Mucosa of rectum (tissue), 2 donors: ENCODE results near the gene FAM89B.

Experiments used
- H3K27ac ChIP-seq, 2 donors: one replicate each; pipeline ENCODE4 v1.7.0; 2013; ENCODE audit warnings: inconsistent platforms in 2 of 2, low read depth in 2 of 2, low read length in 2 of 2
- H3K27me3 ChIP-seq, 2 donors: one replicate each; pipeline ENCODE4 v1.7.0; 2013; ENCODE audit warnings: low read length in 2 of 2; ENCODE audit not compliant: control insufficient read depth in 2 of 2, insufficient read depth in 2 of 2
- H3K36me3 ChIP-seq, 2 donors: one replicate each; pipeline ENCODE4 v1.7.0; 2013; ENCODE audit warnings: low read length in 2 of 2; ENCODE audit not compliant: control insufficient read depth in 2 of 2, insufficient read depth in 2 of 2
- H3K4me1 ChIP-seq, 2 donors: one replicate each; pipeline ENCODE4 v1.7.0; 2013; ENCODE audit warnings: low read length in 2 of 2, mild to moderate bottlenecking in 1 of 2; ENCODE audit not compliant: control insufficient read depth in 2 of 2, insufficient read depth in 2 of 2
- H3K4me3 ChIP-seq, 2 donors: one replicate each; pipeline ENCODE4 v1.7.0; 2013; ENCODE audit warnings: low read length in 2 of 2
- H3K9ac ChIP-seq, 2 donors: one replicate each; pipeline ENCODE4 v1.7.0; 2013; ENCODE audit warnings: low read length in 2 of 2, low read depth in 1 of 2, mild to moderate bottlenecking in 1 of 2
- H3K9me3 ChIP-seq, 2 donors: one replicate each; pipeline ENCODE4 v1.7.0; 2013; ENCODE audit warnings: low read length in 2 of 2; ENCODE audit not compliant: control insufficient read depth in 2 of 2
- donor health status: healthy.
- donor health status: Normal muscosa, but diverticular disease.

FAM89B gene

GRCh38 chr11:65599216-65599954 is 27.0 kb downstream of the FAM89B start:
- Histone ChIP-seq H3K27me3 (no peaks in the 10 kb centered on the region), H3K4me3 (no peak overlapping the region), H3K9ac (no peak overlapping the region), H3K9me3 (no peaks in the 10 kb centered on the region), H3K27ac (no peak overlapping the region), H3K36me3 (peaks cover 34% of the 10 kb centered on the region in 2 donors), H3K4me1 (peaks cover 0 to 8% of the 10 kb centered on the region in 2 donors)

- Histone ChIP-seq H3K27me3 (no peaks in the 10 kb centered on the region), H3K27ac (no peak overlapping the region), H3K9ac (no peak overlapping the region), H3K9me3 (no peaks in the 10 kb centered on the region), H3K4me3 (no peak overlapping the region), H3K4me1 (peaks cover 0 to 8% of the 10 kb centered on the region in 2 donors), H3K36me3 (peaks cover 39% of the 10 kb centered on the region in 2 donors)
These were observed 27.6 kb downstream of the FAM89B start for GRCh38 chr11:65599955-65600246.

GRCh38 chr11:65604258-65604657 is 31.9 kb downstream of the FAM89B start:
- peaks cover 2 to 4% of the 10 kb centered on the region in 2 donors for H3K4me1 ChIP-seq
- H3K9ac ChIP-seq, result no peak overlapping the region
- peaks cover 46 to 51% of the 10 kb centered on the region in 2 donors for H3K36me3 ChIP-seq
- no peak overlapping the region for H3K4me3 ChIP-seq
- no peaks in the 10 kb centered on the region for H3K27me3 ChIP-seq
- no peaks in the 10 kb centered on the region for H3K9me3 ChIP-seq
- no peak overlapping the region for H3K27ac ChIP-seq

GRCh38 chr11:65606876-65607613 is 34.7 kb downstream of the FAM89B start:
- Histone ChIP-seq H3K27ac (peak overlapping the region; percentile 59 to 65), H3K9ac (no peak overlapping the region), H3K4me1 (peaks cover 24 to 28% of the 10 kb centered on the region in 2 donors), H3K4me3 (peak overlapping the region in 1 of 2 donors; percentile 13), H3K9me3 (no peaks in the 10 kb centered on the region), H3K27me3 (no peaks in the 10 kb centered on the region), H3K36me3 (peaks cover 50% of the 10 kb centered on the region in 2 donors)

GRCh38 chr11:65607614-65608426 is 35.5 kb downstream of the FAM89B start:
- no peak overlapping the region for H3K9ac ChIP-seq
- H3K27me3 ChIP-seq, result no peaks in the 10 kb centered on the region
- H3K27ac ChIP-seq, result peak overlapping the region in 1 of 2 donors; percentile 1
- H3K4me3 ChIP-seq, result peak overlapping the region in 1 of 2 donors; percentile 13
- H3K36me3 ChIP-seq, result peaks cover 52 to 58% of the 10 kb centered on the region in 2 donors
- H3K4me1 ChIP-seq, result peaks cover 32 to 36% of the 10 kb centered on the region in 2 donors
- H3K9me3 ChIP-seq, result no peaks in the 10 kb centered on the region

- no peak overlapping the region for H3K9ac ChIP-seq
- H3K27me3 ChIP-seq, result no peaks in the 10 kb centered on the region
- no peaks in the 10 kb centered on the region for H3K9me3 ChIP-seq
- no peak overlapping the region for H3K27ac ChIP-seq
- H3K36me3 ChIP-seq, result peaks cover 42 to 52% of the 10 kb centered on the region in 2 donors
- no peak overlapping the region for H3K4me3 ChIP-seq
- peaks cover 38 to 41% of the 10 kb centered on the region in 2 donors for H3K4me1 ChIP-seq
These were observed 36.9 kb downstream of the FAM89B start for GRCh38 chr11:65609229-65609628.

- Histone ChIP-seq H3K27me3 (no peaks in the 10 kb centered on the region), H3K36me3 (peaks cover 38 to 48% of the 10 kb centered on the region in 2 donors), H3K9me3 (no peaks in the 10 kb centered on the region), H3K9ac (no peak overlapping the region), H3K27ac (no peak overlapping the region), H3K4me3 (no peak overlapping the region), H3K4me1 (peaks cover 38 to 41% of the 10 kb centered on the region in 2 donors)
These were observed 37.3 kb downstream of the FAM89B start for GRCh38 chr11:65609665-65610064.

- no peak overlapping the region for H3K9ac ChIP-seq
- H3K4me3 ChIP-seq, result peak overlapping the region in 1 of 2 donors; percentile 31
- peak overlapping the region in 1 of 2 donors; percentile 49 for H3K27ac ChIP-seq
- H3K9me3 ChIP-seq, result no peaks in the 10 kb centered on the region
- H3K36me3 ChIP-seq, result peaks cover 30 to 40% of the 10 kb centered on the region in 2 donors
- peaks cover 38 to 41% of the 10 kb centered on the region in 2 donors for H3K4me1 ChIP-seq
- H3K27me3 ChIP-seq, result no peaks in the 10 kb centered on the region
These were observed 38.1 kb downstream of the FAM89B start for GRCh38 chr11:65610404-65610803.

- peak overlapping the region; percentile 20 to 65 for H3K27ac ChIP-seq
- H3K36me3 ChIP-seq, result peaks cover 23 to 33% of the 10 kb centered on the region in 2 donors
- H3K27me3 ChIP-seq, result no peaks in the 10 kb centered on the region
- H3K4me3 ChIP-seq, result peak overlapping the region; percentile 43 to 91
- H3K9ac ChIP-seq, result peak overlapping the region in 1 of 2 donors; percentile 8
- H3K4me1 ChIP-seq, result peaks cover 39 to 43% of the 10 kb centered on the region in 2 donors
- no peaks in the 10 kb centered on the region for H3K9me3 ChIP-seq
These were observed 38.9 kb downstream of the FAM89B start for GRCh38 chr11:65611028-65611757.
